CD14-positive monocyte (primary cell): ENCODE measurements around the gene PICK1. TPM values are rescaled to one million over a fixed set of nuclear protein-coding genes. Genes with fewer than 3 reads are reported as not detected.

ENCODE experiments used
- DNase-seq, 3 donors: peaks; one replicate each; pipeline ENCODE4 v3.0.0-alpha.2; 2011 to 2022
- H2AFZ ChIP-seq: 2 replicates; pipeline ENCODE4 v1.6.0; 2012; ENCODE audit warnings: mild to moderate bottlenecking, low read depth, low read length, inconsistent platforms; ENCODE audit not compliant: insufficient read depth, poor library complexity, severe bottlenecking
- H3K27ac ChIP-seq, 2 donors: 1 replicate in 1 of 2; 2 replicates in 1 of 2; pipeline ENCODE4 v1.5.1; 2012 to 2013; ENCODE audit warnings: low read length in 2 of 2, control low read depth in 1 of 2, inconsistent platforms in 1 of 2, low read depth in 1 of 2, mild to moderate bottlenecking in 1 of 2
- H3K27me3 ChIP-seq, 2 donors: one replicate each; pipeline versions ENCODE4 v1.6.0 to v1.6.1; 2011 to 2013; ENCODE audit warnings: low read length in 2 of 2; ENCODE audit not compliant: control insufficient read depth in 2 of 2, insufficient read depth in 2 of 2
- H3K36me3 ChIP-seq, 2 donors: replicated peaks in 1 of 2; 1 replicate in 1 of 2; 2 replicates in 1 of 2; pipeline versions ENCODE4 v1.5.1 to v1.6.1; 2012 to 2013; ENCODE audit warnings: low read length in 2 of 2, control low read depth in 1 of 2, inconsistent platforms in 1 of 2, mild to moderate bottlenecking in 1 of 2; ENCODE audit not compliant: insufficient read depth in 2 of 2, control insufficient read depth in 1 of 2
- H3K4me1 ChIP-seq, 2 donors: 1 replicate in 1 of 2; 2 replicates in 1 of 2; pipeline versions ENCODE4 v1.5.1 to v1.6.1; 2012 to 2013; ENCODE audit warnings: low read length in 2 of 2, control low read depth in 1 of 2, inconsistent platforms in 1 of 2, mild to moderate bottlenecking in 1 of 2, moderate library complexity in 1 of 2; ENCODE audit not compliant: insufficient read depth in 2 of 2, control insufficient read depth in 1 of 2
- H3K4me2 ChIP-seq: replicated peaks from 2 replicates; pipeline ENCODE3; 2012; ENCODE audit warnings: low read length, moderate library complexity, mild to moderate bottlenecking; ENCODE audit not compliant: poor library complexity, severe bottlenecking; ENCODE audit errors: extremely low read depth
- H3K4me3 ChIP-seq, 3 experiments: fragments of 200-600 bp in 1 of 3; sonication (generic) in 1 of 3; replicated peaks in 1 of 3; 1 replicate in 2 of 3; 2 replicates in 1 of 3; pipeline ENCODE4 v1.5.1; 2011 to 2013; ENCODE audit warnings: low read length in 3 of 3, mild to moderate bottlenecking in 3 of 3, control low read depth in 2 of 3, low read depth in 2 of 3, inconsistent platforms in 1 of 3, moderate library complexity in 1 of 3
- H3K79me2 ChIP-seq: 2 replicates; pipeline ENCODE4 v1.6.0; 2012; ENCODE audit warnings: mild to moderate bottlenecking, control low read depth, inconsistent platforms, low read length, moderate library complexity; ENCODE audit not compliant: insufficient read depth
- H3K9ac ChIP-seq: 2 replicates; pipeline ENCODE4 v1.6.0; 2017; ENCODE audit warnings: low read length, mild to moderate bottlenecking; ENCODE audit not compliant: insufficient read depth, poor library complexity, severe bottlenecking
- H3K9me3 ChIP-seq, 2 donors: replicated peaks in 1 of 2; 1 replicate in 1 of 2; 2 replicates in 1 of 2; pipeline versions ENCODE4 v1.5.1 to v1.6.1; 2012 to 2013; ENCODE audit warnings: low read length in 2 of 2, control low read depth in 1 of 2; ENCODE audit not compliant: control insufficient read depth in 1 of 2, insufficient read depth in 1 of 2
- H4K20me1 ChIP-seq: 2 replicates; pipeline ENCODE4 v1.6.0; 2012; ENCODE audit warnings: mild to moderate bottlenecking, low read length, control low read depth, moderate library complexity; ENCODE audit not compliant: insufficient read depth
- H3K27ac Mint-ChIP-seq, 7 donors: one replicate each; pipeline ENCODE4 v1.8.0; 2020; ENCODE audit warnings: mild to moderate bottlenecking in 7 of 7, mixed read lengths in 7 of 7, moderate library complexity in 6 of 7, inconsistent platforms in 2 of 7
- H3K27me3 Mint-ChIP-seq, 3 donors: one replicate each; pipeline ENCODE4 v1.8.0; 2021 to 2022; ENCODE audit warnings: low read depth in 3 of 3, mild to moderate bottlenecking in 3 of 3, mixed read lengths in 3 of 3, moderate library complexity in 3 of 3, inconsistent platforms in 1 of 3
- H3K36me3 Mint-ChIP-seq, 2 donors: one replicate each; pipeline ENCODE4 v1.8.0; 2020; ENCODE audit warnings: mixed read lengths in 2 of 2, inconsistent platforms in 1 of 2, mild to moderate bottlenecking in 1 of 2
- H3K4me1 Mint-ChIP-seq: one replicate; pipeline ENCODE4 v1.8.0; 2020; ENCODE audit warnings: mild to moderate bottlenecking, mixed read lengths
- H3K4me3 Mint-ChIP-seq, 2 donors: one replicate each; pipeline ENCODE4 v1.8.0; 2020; ENCODE audit warnings: mild to moderate bottlenecking in 2 of 2, mixed read lengths in 2 of 2, moderate library complexity in 1 of 2
- H3K9me3 Mint-ChIP-seq, 7 donors: one replicate each; pipeline ENCODE4 v1.8.0; 2020 to 2022; ENCODE audit warnings: mixed read lengths in 7 of 7, mild to moderate bottlenecking in 6 of 7, moderate library complexity in 6 of 7, inconsistent platforms in 2 of 7
- CTCF ChIP-seq: fragments of 200-600 bp; IDR thresholded peaks from one replicate; pipeline ENCODE4 v1.8.0; 2022; ENCODE audit warnings: antibody characterized with exemption, mild to moderate bottlenecking
- WGBS: methylation state at CpG from one replicate; pipeline ENCODE4 v1.1.5; 2013; ENCODE audit warnings: missing lambda C conversion rate; ENCODE audit not compliant: insufficient coverage; 5-methylcytosine and 5-hydroxymethylcytosine counted together
- intact Hi-C, 2 donors: fragments of 100-400 bp; cut with micrococcal nuclease; formaldehyde crosslinking; loops; one replicate each; pipeline versions ENCODE4 v1.15.0 to v1.15.1; 2023
- polyA plus RNA-seq, 3 donors: library from polyadenylated mRNA; depleted of rRNA in 1 of 3; unstranded in 2 of 3; stranded (reverse) in 1 of 3; fragments of 300-500 nt in 2 of 3; fragments of >200 nt in 1 of 3; fragmentation: Illumina TruSeq in 2 of 3; gene quantifications; 1 replicate in 2 of 3; 2 replicates in 1 of 3; pipeline ENCODE4 v1.2.3, GENCODE V29; 2012 to 2021

Gene PICK1
- polyA plus RNA-seq, 3 donors: 6.4 to 16.9 (median 7.2) TPM

GRCh38 chr22:38051900-38052862 lies 5.0 kb upstream of the PICK1 start:
- Mint-ChIP-seq H3K27ac (no peak overlapping the region), H3K27me3 (peaks cover 16 to 26% (median 19%) of the 10 kb centered on the region in 3 donors)

More at GRCh38 chr22:38051900-38052862, 5.0 kb upstream of the PICK1 start:
- H3K27ac ChIP-seq: no peak overlapping the region
- H3K79me2 ChIP-seq: no peaks in the 10 kb centered on the region
- intact Hi-C loops: loop anchor here (2.0 to 5.0 kb wide), 3 partner anchors 300 to 520 kb away; partner anchors contain the start of gene DMC1 (in 1 of the 2)
- TF ChIP-seq CTCF: peak; percentile 94
- H3K4me1 Mint-ChIP-seq: peaks cover 13% of the 10 kb centered on the region
- H3K4me2 ChIP-seq: no peak overlapping the region
- no peaks in the 10 kb centered on the region for H3K36me3 ChIP-seq
- H3K9ac ChIP-seq: no peak overlapping the region
- H2AFZ ChIP-seq: peak overlapping the region; percentile 19
- H4K20me1 ChIP-seq: no peaks in the 10 kb centered on the region
- H3K4me3 Mint-ChIP-seq: no peak overlapping the region
- peak; percentile 60 to 75 (median 69) for DNase-seq
- H3K4me3 ChIP-seq: no peak overlapping the region
- no peaks in the 10 kb centered on the region for H3K36me3 Mint-ChIP-seq
- WGBS: 24% methylated on average over 23 of the region's 30 CpGs
- H3K27me3 ChIP-seq: peaks cover 0 to 3% of the 10 kb centered on the region in 2 donors
- H3K4me1 ChIP-seq: peaks cover 9% of the 10 kb centered on the region in 2 donors
- H3K9me3 Mint-ChIP-seq: peaks cover 0 to 2% (median 0%) of the 10 kb centered on the region in 7 donors
- no peaks in the 10 kb centered on the region for H3K9me3 ChIP-seq
